ENCODE measurements around the gene SEPTIN5.

Gene SEPTIN5

DNA sequence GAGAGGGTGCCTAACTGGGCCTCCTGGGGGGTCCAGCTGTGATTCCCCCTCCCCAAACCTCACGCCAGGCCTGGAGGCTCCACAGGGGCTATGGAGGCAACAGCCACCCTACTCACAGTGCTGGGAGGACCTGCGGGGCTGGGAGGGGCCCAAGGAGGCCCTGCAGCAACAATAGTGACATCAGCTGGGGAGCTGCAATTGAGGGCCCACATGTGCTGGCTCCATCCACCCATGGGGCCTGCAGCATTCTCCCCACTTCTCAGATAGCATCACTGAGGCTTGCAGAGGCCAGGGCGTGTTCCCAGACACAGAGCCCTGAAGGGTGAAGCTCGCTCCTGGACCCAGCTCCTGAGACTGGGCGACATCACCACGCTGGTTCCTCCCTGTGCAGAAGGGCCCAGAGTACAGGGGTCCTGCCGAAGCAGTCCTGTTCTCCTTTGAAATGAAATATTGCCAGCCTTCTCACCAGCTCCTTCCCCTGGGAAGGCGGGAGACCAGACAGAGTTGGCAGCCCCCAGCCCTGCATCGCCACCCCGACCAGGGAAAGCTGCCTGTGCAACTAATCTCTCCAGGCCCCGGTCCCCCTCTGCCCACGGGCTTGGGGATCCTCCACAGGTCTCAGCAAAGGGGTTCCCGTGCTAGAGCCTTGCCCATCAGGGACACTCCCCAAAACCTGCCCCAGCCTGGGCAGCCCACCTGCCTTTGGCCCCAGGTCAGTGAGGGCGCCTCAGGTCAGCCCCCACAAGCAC, 37.4 kb downstream of the SEPTIN5 start:
- no peak for DNase-seq

DNA sequence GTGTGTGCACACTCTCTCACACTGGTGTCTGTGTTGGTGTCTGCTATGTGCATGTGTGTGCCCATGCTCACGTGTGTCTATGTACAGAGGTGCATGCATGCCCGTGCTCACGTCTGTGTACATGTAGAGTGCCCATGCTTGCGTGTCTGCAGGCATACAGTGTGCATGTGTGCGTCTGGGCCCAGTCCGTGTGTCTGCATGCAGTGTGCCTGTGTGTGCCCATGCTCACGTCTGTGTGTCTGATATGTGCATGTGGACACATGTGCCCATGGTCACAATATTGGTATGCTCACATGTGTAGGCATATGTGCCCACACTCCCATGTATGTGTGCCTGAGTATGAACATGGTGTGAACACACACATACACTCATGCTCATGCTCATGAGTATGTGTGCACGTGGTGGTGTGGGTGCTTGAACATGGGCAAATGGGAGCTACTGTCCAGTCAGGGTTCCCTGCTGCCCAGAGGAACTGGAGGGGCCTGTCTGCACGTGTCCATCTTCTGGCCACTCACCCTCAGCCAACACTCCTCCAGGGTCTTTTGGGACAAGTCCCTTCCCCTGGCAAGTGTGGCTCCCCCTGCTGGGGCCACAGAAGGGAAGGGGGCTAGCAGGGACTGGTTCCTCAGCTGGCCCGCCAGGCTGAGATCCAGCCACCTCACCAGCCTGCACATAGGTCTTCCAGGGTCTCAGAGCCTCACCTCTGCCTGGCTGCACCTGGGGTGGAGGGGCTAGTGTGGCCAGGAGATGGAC, 39.0 kb downstream of the SEPTIN5 start:
- no peak for DNase-seq

DNA sequence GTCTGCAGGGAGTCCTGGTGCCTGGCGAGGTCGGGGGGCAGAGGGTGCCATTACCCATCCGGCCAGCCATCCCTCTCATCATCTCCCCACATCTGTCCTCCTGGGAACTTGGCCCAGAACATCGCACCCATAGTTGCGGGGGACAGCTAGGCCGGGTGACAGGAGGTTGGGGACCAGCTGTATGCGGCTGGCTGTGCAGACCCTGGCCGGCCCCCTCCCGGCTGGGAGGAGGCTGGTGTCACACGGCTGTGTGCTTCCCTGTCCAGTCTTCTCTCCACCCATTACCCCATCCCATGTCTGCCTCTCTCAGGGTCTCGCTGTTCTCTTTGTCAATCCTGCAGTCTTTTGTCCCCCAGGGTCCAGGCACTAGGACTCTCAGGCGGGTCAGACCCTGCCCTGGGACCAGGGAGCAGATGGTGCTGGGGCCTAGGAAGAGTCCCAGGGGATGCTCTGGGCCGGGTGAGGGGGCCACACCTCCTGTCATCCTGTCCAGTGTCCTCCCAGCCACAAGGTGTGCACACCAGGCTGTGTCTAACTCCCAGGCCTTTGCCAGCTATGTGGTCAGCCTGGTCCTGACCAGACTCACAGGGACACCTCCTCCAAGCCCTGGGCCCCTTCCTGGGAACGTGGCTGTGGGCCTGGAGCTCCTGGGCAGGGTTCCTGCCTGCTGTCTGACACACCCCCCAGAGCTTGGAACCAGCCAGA, 39.8 kb downstream of the SEPTIN5 start:
- no peak for DNase-seq

DNA sequence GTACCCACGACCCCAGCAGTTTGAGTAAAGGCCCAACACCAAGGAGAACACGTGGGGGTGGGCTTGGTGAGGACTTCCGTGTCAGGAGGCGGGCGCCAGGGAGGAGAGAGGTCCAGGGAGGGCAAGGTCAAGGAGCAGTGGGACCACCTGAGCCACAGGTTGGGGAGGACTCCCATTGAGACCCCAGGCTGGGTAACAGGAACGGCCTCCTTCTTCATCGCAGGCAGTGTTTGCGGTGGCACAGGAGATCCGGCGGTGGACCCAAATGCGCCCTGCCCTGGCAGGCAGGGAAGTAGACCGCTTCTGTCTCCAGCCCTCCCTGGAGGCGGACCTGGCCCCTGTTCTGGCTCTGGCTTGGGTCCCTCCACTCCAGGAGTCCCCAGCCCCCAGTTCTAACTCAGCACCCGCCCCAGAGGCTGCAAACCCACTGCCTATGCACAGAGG, 40.4 kb downstream of the SEPTIN5 start:
- no peak for DNase-seq

DNA sequence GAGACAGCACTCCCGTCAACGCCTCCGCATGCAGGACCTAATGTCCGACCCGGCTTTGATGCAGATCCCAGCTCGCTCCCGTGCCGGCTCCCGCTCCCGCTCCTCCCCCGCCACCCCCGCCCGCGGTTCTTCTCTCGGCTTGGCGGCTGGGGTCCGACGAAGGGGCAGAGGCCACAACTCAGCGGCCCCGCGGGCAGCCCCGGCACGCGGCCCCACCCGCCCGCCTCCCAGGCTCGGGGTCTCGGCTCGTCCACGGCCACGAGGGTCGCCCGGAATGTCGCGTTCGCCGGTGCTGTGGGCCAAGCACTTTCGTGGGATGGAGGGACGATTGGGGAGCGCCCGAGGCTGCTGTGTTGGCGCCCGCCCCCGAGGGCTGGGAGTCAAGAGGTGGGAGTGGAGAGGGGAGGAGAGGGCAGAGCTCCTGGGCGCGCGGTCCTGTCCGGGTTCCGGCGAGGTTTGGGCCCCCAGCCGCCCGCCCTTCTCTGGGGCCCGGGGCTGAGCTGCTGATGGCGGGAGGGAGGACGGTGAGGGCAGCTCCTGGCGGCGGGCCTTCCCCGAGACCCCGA, 40.9 kb downstream of the SEPTIN5 start:
- no peak for DNase-seq

DNA sequence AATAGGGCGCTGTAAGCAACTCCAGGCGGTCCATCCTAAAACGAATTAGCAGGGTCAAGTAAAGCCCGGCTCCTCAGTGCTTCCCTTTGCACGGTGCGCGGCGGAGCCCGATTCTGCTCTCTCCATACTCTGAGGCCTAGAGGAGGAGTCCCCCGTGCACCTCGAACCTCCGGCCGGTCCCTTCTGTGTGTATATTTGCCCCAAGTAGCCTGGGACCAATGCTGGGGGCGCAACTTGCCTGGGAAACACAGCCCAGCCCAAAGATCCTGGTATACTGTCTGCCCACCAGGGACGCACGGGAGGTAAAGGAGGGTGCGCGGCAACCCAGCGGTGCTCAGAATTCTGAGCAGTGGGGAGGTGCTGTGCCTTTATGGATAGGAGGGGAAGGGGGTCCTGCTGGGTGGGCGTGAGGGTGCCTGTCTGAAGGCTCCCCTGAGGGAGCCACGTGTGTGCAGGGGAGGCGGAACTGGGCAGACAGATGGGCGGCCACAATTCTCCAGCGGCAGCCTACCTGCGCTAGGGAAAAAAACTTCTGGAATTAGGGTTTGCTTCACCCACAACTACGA, 41.5 kb downstream of the SEPTIN5 start:
- DNase-seq: no peak

DNA sequence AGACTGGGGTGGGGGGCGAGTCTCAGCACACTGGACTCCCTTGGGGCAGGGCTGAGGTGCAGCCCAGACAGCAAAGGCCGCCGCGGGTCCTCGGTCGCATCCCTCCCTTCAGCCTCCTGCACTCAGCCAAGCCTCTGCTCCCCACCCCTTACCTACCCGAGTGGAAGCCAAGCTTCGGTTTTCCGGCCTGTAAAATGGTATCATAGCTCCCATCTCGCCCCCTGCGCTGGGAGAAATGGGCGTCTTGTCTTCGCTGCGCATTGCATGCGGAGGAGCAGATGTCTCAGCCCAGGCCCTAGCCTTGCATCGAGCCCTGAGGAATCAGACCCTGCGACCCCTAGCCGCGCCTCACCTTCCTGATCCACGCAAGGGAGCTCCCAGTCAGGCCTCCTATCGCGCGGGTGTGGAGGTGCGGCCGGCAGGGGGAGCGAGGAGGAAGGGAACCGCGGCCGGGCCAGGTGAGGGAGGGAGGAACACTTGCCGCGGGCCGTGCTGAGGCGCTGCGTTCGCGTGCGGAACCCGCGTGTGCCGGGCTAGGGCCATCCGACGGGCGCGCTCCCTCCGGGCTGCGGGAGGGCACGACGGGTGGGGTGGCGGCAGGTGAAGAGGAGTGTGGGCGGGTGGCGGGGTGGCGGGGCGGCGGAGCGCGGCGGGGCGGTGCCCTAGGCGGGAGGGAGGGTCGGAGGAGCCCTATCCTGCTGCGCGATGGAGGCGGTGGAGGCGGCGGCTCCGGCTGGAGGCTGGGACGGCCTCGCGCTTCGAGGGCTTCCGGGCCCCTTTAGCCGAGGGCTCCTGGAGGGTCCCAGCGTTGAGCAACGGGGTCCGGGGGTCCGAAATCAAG, 42.2 kb downstream of the SEPTIN5 start:
- peak; percentile 81 for DNase-seq

DNA sequence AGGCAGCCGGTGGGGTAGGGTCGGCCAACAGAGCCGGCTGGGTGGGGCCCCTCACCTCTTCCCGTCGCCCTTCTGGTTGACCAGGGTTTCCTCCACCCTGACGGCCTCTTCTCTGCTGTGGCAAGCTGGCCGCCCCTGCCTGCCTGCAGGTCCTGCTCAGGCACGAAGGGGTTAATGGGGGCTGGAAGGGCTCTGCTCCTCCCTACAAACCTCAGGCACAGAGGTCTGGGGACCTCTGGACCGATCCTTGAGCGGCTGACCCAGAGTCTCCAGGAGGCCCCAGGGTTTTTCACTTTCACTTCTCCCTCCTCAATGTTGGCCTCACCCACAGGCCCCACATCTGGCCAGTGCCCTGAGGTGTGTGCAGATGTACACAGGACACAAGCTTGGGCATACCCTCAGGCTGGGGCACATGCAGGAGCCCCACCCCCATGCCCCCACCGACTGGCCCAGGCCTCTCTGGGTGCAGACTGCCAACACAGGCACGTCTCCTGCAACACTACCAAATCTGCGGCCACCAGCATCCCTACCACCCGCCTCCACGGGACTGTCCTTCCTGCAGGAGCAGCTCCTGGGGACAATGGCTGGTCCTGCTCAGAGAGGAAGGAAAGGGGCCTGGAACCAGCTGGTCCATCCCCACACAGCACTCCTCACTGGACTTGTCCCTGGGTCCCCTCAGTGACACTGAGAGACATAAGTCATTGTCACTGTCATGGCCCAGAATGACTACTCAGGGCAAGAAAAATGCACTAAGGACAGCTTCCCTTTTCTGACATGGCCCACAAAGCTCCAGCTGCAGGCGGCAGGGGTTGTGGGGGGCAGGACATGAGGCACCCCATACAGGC, 43.1 kb downstream of the SEPTIN5 start:
- no peak for DNase-seq

DNA sequence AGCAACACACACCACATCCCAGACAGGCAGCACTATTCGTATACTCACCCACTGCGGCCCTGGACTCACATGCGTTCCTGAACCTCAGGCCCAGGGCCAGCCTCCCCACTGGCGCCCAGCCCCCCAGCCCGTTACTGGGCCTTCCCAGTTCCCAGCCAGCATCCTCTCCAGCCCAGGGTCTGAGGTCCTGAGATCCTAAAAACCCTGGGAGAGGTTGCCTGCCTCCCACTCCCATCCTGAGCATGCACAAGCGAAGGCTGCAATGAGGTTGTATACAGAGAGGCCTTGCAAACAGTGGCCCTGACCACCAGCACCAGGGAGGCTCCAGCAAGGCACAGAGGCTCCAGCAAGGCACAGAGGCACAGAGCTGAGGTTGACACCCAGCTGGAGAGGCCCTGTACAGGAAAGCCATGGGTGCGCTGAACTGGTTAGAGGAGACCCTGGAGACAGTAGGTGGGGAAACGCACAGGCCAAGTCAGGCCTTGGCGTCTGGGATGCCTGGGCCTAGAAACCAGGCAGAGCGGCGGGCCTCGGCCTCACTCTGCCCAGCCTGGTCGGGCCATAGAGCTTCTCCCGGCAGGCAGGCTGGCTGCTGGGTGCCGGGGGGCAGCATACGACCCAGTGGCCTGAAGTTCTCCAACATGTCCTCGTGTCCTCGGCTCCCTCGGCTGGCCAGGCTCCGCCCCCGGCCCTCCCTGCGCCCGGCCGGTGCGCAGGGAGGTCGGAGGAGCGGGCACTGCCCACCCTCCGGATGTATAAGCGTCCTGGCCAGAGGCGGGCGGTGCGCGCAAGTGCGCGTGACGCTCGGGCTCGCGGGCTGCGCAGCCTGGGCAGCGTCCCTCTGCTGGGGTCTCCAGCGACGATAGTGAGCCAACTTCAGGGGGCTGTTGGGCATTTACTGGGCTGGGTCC, 43.9 kb downstream of the SEPTIN5 start:
- DNase-seq: no peak

DNA sequence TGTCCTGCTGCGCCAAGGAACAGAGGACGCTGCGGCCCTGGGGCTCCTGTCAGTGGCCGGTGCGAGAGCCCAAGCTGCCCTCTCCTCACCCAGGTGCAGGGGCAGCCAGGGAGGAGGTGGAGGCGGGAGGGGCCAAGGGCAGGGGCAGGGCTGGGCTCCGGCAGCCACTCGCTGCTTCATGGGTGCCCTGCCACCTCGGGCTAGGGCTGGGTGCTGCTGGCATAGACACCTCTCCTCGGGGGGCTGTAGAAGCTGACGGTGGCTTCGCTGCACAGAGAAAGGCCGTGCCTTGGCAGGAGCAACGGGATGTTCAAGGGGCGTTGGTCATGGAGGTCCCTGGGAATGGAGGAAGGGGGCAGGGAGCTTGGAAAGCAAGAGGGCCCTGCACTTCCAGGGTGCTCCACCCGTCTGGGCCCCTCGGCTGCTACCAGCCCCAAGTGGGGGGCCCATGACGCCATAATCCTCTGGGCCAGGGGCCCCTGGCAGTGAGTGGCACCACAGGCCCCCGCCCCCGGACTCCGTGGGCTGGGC, 44.7 kb downstream of the SEPTIN5 start:
- DNase-seq: no peak

DNA sequence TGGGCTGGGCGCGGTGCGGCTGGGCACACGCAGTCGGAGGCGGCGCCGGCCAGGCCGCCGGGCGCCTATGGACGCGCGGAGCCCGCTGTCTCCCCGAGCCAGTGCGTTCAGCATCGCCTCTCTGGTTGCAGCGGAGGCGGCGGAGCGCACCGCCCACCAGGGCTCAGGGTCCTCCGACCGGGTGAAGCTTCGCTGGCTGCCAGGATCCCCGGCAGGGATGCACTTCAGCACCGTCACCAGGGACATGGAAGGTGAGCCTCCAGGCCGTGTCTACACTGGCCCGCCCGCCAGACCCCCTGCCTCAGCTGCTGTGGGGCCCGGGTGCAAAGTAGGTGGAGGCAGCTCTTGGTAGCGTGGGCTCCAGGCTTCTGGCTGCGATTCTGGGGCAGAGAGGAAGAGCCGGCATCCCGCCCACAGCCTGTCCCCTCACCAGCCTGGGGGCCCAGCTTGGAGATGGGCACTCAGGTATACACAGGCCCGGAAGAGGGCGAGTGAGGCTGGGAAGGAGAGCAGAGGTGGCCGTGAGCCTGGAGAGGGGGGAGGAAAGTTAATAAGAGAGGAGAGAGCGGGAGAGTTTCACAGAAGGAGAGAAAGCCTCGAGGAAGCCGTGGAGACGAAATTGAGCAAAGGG, 45.2 kb downstream of the SEPTIN5 start:
- DNase-seq: no peak

DNA sequence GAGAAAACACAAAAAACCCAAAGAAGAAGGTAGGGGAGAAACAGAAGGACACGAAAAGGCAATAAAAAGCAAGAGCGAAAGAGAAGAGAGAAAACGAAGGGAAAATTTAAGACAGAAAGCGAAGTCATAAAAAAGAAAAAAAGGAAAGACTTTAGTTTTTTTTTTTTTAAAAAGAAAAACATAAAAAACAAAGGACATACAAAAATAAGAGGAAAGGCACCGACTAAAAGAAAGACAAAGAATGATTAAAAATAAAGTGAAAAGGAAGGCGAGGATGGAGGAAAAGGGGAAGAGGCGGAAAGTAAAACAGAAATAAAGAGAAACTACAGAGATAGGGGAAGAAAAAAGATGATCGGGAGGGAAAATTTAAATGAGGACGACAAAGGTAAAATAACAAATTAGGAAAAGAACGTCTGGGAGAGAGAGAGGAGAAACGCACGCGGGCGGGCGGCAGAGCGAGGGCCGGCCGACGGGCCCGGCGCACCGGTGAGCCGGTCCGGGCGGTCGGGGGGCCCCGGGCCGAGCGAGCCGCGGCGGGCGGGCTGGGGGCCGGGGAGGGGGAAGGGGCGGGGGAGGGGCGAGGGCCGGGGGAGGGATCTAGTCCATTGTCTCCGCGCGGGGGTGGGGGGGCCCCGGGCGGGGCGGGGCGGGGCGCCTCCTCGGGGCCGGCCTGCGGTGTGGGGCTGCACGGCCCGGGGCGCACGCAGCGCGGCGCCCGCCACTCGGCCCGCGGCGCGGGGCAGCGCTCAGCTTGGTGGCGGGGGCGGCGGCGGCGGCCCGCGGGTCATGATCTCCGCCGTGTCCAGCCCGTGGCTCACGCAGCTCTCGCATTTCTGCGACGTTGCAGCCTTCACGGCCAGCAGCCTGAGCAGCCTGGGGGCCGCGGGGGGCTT, 46.0 kb downstream of the SEPTIN5 start, which contains the start of gene TBX1:
TBX1 (plus strand) TSS at position 721 of the 893 bp plus-strand sequence; CDS start at position 787, 66 bp downstream.
- peak; percentile 47 for DNase-seq

DNA sequence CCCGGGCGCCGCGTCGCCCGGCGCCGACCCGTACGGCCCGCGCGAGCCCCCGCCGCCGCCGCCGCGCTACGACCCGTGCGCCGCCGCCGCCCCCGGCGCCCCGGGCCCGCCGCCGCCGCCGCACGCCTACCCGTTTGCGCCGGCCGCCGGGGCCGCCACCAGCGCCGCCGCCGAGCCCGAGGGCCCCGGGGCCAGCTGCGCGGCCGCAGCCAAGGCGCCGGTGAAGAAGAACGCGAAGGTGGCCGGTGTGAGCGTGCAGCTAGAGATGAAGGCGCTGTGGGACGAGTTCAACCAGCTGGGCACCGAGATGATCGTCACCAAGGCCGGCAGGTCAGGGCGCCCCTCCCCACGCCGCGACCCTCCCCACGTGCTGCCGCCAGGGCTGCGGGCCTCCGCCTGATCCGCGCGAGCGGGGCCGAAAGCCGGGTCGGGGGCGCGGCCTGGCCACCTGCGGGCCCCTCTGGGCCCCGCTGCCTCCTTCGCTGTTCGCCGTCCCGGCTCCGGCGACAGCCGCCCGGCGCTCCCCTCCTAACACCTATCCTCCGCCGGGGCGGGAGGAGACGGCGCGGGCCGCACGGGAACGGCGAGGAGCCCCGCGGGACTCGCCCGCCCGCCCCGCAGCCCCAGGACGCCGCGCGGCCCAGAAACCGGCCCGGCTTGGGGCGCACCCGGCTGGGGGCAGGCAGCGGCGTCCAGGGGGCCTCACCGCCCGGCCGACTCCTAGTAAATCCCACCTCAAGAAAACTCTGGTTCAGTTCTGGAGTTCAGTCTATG, 46.8 kb downstream of the SEPTIN5 start:
- DNase-seq: peak; percentile 47

DNA sequence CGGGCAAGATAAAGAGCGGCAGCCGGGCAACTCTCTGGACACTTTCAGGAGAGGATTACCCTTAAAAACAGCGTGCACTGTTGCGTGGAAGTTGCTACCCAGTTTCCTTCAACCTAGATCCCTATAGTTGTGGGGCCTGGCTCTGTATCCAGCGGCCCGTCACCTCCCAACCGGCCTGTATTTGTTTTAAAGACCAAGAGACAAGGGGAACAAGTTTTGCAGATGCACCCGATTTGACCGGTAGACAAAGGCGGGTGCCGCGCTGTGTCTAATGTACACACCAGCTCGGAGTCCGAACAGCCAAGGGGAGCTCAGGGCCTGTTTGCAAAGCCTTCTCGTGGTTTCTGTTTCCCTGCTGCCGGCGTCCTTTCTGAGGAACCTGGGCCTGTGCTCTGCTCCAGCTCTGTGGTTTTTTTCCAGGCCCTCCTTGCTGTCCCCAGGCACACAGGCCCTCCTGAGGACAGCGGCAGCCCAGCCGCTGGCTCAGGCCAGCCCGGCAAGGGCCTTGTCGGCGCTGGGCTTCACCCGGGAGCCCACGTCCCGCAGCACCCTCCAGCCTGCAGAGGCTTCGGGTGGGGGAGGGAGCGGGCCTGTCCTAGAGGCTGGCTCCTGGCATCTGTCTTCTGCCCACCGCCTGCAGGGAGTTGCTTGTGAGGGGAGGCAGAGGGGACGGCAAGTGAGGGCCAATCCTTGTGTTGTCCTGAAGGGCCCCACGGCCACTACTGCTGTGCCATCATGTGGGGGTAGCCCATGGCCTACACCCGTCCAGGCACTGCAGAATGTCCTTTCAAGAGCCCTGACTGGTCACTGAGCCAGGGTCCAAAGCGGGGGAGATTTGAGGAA, 47.6 kb downstream of the SEPTIN5 start:
- peak; percentile 21 for DNase-seq

DNA sequence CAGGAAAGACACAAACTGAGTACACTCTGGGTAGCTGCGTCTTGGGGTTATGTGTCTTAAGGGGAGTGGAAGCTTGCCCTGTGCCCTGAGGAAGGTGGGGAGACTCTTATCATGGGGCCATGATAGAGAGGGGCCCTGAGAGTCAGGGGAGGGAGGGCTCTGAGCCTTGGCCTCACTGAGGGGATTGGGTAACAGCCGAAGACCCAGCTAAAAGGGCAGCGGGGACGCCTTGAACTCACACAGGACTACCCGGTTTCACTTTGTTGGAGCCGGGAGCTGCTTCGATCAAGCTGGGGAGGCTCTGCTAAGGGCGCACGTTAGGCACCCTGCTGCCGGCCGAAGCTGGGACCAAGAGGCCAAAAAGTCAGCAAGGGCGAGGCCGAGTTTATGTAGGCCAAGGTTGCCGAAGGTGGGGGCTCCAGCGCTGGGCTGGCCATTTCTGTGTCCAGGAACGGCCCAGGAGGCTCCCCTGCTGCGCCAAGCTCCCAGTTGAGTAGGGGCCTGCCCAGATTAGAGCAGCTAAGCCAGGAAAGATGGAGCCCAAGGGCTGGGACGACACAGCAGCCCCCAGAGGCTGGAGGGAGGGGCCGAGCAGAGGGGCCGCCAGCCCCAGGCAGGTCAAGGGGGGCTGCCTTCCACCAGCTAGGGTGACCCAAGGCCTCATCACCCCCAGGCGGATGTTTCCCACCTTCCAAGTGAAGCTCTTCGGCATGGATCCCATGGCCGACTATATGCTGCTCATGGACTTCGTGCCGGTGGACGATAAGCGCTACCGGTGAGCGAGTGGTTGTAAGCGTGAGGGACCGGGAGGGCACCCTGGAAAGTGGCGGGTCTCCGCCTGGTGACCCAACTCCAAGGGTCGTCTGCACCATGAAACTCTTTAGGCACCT, 48.5 kb downstream of the SEPTIN5 start:
- DNase-seq: no peak

All from NCI-H69 (cell line).